Upper lobe of left lung (tissue), 6 donors: ENCODE measurements around the gene OLFM1. TPM values are rescaled to one million over a fixed set of nuclear protein-coding genes. Genes with fewer than 3 reads are reported as not detected.

Experiments used
- ATAC-seq, 2 donors: fragments of 200-7000 bp; cut with Tn5 transposase; one replicate each; pipeline ENCODE4 v1.9.1; 2022; ENCODE audit warnings: mild to moderate bottlenecking in 2 of 2, moderate library complexity in 2 of 2; ENCODE audit not compliant: low FRiP score in 2 of 2
- DNase-seq, 2 donors: peaks; one replicate each; pipeline ENCODE4 v3.0.0-alpha.2; 2019 to 2020
- H3K27ac ChIP-seq, 4 donors: fragments of 200-600 bp; sonication (generic); one replicate each; pipeline ENCODE4 v1.5.1; 2016 to 2019
- H3K27me3 ChIP-seq, 4 donors: fragments of 200-600 bp; sonication (generic); one replicate each; pipeline ENCODE4 v1.5.1; 2017 to 2019
- H3K36me3 ChIP-seq, 4 donors: fragments of 200-600 bp; sonication (generic); one replicate each; pipeline ENCODE4 v1.5.1; 2016 to 2019
- H3K4me1 ChIP-seq, 4 donors: fragments of 200-600 bp; sonication (generic); one replicate each; pipeline ENCODE4 v1.5.1; 2018 to 2019
- H3K4me3 ChIP-seq, 4 donors: fragments of 200-600 bp; sonication (generic); one replicate each; pipeline ENCODE4 v1.5.1; 2017 to 2019; ENCODE audit warnings: mild to moderate bottlenecking in 2 of 4, moderate library complexity in 1 of 4
- H3K9me3 ChIP-seq, 4 donors: fragments of 200-600 bp; sonication (generic); one replicate each; pipeline ENCODE4 v1.5.1; 2018 to 2019
- EP300 ChIP-seq, 4 donors: sonication (generic); formaldehyde crosslinking; IDR thresholded peaks; one replicate each; pipeline ENCODE4 v1.5.1; 2017; ENCODE audit warnings: antibody characterized with exemption in 4 of 4, control low read depth in 2 of 4
- POLR2A ChIP-seq, 4 donors: fragments of 450-650 bp; IDR thresholded peaks; one replicate each; pipeline ENCODE4 v1.5.1; 2016 to 2017; ENCODE audit warnings: antibody characterized with exemption in 4 of 4, mild to moderate bottlenecking in 2 of 4
- POLR2AphosphoS5 ChIP-seq, 2 donors: sonication (generic); formaldehyde crosslinking; IDR thresholded peaks; one replicate each; pipeline ENCODE4 v1.5.1; 2017; ENCODE audit warnings: antibody characterized with exemption in 2 of 2
- WGBS, 2 donors: methylation state at CpG; one replicate each; pipeline ENCODE4 v1.1.5; 2017 to 2018; 5-methylcytosine and 5-hydroxymethylcytosine counted together
- total RNA-seq, 6 donors: library from RNA; depleted of rRNA in 4 of 6; stranded (reverse); fragments of >200 nt in 4 of 6; gene quantifications; one replicate each; pipeline versions ENCODE4 v1.1.0 to v1.2.1, GENCODE V29; 2016 to 2021
- TF ChIP-seq, protein P1 (sequence below), 6 experiments: fragments of 450-650 bp in 4 of 6; fragments of 200-600 bp in 2 of 6; sonication (generic) in 2 of 6; IDR thresholded peaks; one replicate each; pipeline ENCODE4 v1.5.1; 2016 to 2019; ENCODE audit warnings: antibody characterized with exemption in 6 of 6
- donor health status: DM: no; HTN: no; CAD: no; lungs with moderate emphysema.
- donor health status: DM: no; HTN: yes; CAD: no; lungs with severe emphysema.

OLFM1 gene
- total RNA-seq, 6 donors from 2014 or later = 3.1 to 47.9 (median 18.5) TPM

DNA sequence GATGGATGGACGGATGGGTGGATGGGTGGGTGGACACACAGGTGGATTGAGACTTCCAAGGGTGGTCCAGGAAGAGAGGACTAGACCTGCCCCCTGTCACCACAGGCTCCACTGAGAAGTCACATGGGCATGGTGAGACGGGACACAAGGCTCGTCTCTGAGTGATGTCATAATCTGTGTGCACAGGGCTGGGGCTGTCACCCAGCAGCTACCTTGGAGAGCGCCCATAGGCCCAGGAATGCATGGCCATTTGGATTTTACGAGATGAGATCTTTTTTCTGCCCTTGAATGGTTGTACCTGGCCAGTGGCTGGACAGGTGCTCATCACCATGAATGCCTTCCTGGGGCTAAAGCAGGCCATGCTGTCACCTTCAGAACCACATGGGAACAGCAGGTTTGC, 3.1 kb downstream of the OLFM1 start:
- no peak for DNase-seq
- Histone ChIP-seq H3K36me3 (no peaks in the 10 kb centered on the region), H3K4me3 (no peak overlapping the region), H3K27ac (no peak overlapping the region), H3K9me3 (no peaks in the 10 kb centered on the region), H3K27me3 (peaks cover 0 to 27% (median 10%) of the 10 kb centered on the region in 4 donors), H3K4me1 (peaks cover 19 to 30% (median 24%) of the 10 kb centered on the region in 4 donors)
- TF ChIP-seq, protein P1, sequence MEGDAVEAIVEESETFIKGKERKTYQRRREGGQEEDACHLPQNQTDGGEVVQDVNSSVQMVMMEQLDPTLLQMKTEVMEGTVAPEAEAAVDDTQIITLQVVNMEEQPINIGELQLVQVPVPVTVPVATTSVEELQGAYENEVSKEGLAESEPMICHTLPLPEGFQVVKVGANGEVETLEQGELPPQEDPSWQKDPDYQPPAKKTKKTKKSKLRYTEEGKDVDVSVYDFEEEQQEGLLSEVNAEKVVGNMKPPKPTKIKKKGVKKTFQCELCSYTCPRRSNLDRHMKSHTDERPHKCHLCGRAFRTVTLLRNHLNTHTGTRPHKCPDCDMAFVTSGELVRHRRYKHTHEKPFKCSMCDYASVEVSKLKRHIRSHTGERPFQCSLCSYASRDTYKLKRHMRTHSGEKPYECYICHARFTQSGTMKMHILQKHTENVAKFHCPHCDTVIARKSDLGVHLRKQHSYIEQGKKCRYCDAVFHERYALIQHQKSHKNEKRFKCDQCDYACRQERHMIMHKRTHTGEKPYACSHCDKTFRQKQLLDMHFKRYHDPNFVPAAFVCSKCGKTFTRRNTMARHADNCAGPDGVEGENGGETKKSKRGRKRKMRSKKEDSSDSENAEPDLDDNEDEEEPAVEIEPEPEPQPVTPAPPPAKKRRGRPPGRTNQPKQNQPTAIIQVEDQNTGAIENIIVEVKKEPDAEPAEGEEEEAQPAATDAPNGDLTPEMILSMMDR (IDR thresholded peaks at IDR 0.05) = no peak
- ATAC-seq = no peak
- 61 to 66% methylated on average over 5 of the region's 5 CpGs for WGBS, 2 donors

- Histone ChIP-seq H3K9me3 (no peaks in the 10 kb centered on the region), H3K36me3 (no peaks in the 10 kb centered on the region), H3K27ac (no peak overlapping the region), H3K4me3 (no peak overlapping the region), H3K4me1 (peaks cover 9 to 20% (median 17%) of the 10 kb centered on the region in 4 donors), H3K27me3 (peaks cover 0 to 26% (median 10%) of the 10 kb centered on the region in 4 donors)
- DNase-seq (no peak), ATAC-seq (no peak)
- TF ChIP-seq, protein P1 (IDR thresholded peaks at IDR 0.05) = no peak
- TF ChIP-seq POLR2AphosphoS5 (IDR thresholded peaks at IDR 0.05) (no peak), EP300 (IDR thresholded peaks at IDR 0.05) (no peak), POLR2A (IDR thresholded peaks at IDR 0.05) (no peak)
- WGBS, 2 donors = 69 to 70% methylated on average over 1 of the region's 1 CpG
Observed at GRCh38 chr9:135091545-135091944, 4.1 kb downstream of the OLFM1 start.

GRCh38 chr9:135093111-135093510, 5.6 kb downstream of the OLFM1 start:
- whole genome bisulfite sequencing, 2 donors = 68 to 73% methylated on average over 5 of the region's 5 CpGs
- H3K9me3 ChIP-seq = no peaks in the 10 kb centered on the region
- DNase-seq (no peak), ATAC-seq (no peak)
- peaks cover 0 to 8% (median 6%) of the 10 kb centered on the region in 4 donors for H3K4me1 ChIP-seq
- TF ChIP-seq, protein P1 (IDR thresholded peaks at IDR 0.05) = no peak
- TF ChIP-seq EP300 (IDR thresholded peaks at IDR 0.05) = no peak
- H3K27me3 ChIP-seq = peaks cover 0 to 14% (median 6%) of the 10 kb centered on the region in 4 donors
- no peak overlapping the region for H3K27ac ChIP-seq
- no peak overlapping the region for H3K4me3 ChIP-seq
- no peaks in the 10 kb centered on the region for H3K36me3 ChIP-seq

DNA sequence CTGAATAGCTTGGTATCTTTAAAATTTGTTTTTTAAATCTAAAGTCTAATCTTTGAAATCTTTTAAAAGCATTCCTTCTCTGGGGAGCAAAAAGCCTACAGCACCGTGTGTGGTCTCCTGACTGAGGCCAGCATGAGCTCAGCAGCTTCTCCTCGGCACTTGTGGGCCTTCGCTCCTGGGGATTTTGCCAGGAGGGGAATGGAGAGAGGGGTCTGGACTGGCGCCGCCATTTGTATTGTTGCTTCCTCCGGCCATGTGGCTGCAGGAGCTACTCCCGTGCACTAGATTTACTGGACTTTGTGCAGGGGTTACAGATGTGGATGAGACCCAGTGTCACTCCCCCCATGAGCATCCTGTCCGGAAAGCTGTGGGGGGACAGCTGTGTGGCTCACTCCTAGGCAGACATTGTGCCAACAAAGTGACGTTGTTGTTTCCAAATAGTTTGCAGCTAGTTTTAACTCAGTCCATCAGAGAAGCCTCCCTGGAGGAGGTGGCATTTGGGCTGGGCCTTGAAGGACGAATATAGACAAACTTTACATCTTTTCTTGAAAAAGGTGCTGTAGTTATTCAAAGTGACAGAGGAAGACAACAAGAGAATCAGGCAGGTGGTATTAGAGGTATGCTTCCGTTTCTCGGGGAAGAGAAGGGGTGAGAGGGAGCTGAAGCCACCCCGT, 6.6 kb downstream of the OLFM1 start:
- no peaks in the 10 kb centered on the region for H3K9me3 ChIP-seq
- H3K4me3 ChIP-seq = no peak overlapping the region
- ATAC-seq = no peak
- DNase-seq = no peak
- WGBS, 2 donors = 60 to 67% methylated on average over 13 of the region's 13 CpGs
- peaks cover 0 to 5% (median 1%) of the 10 kb centered on the region in 4 donors for H3K27me3 ChIP-seq
- no peak for TF ChIP-seq EP300 (IDR thresholded peaks at IDR 0.05)
- TF ChIP-seq POLR2A (IDR thresholded peaks at IDR 0.05) = no peak
- H3K27ac ChIP-seq = no peak overlapping the region
- no peaks in the 10 kb centered on the region for H3K36me3 ChIP-seq
- H3K4me1 ChIP-seq = no peaks in the 10 kb centered on the region

DNA sequence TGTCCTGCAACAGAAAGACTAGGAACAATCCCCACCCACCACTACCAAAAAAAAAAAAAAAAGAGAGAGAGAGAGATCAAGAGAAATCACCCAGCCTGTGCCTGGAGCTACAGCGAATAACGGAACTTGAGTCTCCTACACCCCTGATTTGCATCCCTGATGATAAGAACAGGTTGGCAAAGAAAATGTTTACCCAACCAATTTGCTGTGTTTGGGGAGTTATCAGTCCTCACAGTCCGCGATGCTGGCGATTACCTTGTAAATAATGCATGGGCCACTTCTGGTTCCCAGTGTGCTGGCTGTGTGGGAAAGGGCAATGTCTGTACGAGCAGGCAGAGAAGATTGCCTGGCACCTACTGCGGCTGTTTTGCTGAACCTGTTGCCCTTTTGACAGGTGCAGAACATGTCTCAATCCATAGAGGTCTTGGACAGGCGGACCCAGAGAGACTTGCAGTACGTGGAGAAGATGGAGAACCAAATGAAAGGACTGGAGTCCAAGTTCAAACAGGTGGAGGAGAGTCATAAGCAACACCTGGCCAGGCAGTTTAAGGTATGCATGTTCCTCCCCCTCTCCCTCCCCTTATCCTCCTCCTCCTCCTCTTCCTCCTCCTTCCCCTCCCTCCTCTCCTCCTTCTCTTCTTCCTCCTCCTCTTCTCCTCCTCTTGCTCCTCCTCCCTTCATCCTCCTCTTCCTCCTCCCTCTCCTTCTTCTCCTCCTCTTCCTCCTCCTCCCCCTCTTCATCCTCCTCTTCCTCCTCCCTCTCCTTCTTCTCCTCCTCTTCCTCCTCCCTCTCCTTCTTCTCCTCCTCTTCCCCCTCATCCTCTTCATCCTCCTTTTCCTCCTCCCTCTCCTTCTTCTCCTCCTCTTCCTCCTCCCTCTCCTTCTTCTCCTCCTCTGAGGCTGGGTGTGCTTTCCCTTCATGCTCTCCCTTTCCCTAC, 8.3 kb downstream of the OLFM1 start:
- 41% methylated on average over 9 of the region's 9 CpGs for WGBS, 2 donors
- H3K27me3 ChIP-seq = no peaks in the 10 kb centered on the region

More for the DNA sequence above, 8.3 kb downstream of the OLFM1 start:
- Histone ChIP-seq H3K36me3 (no peaks in the 10 kb centered on the region), H3K4me1 (no peaks in the 10 kb centered on the region), H3K27ac (no peak overlapping the region), H3K9me3 (no peaks in the 10 kb centered on the region), H3K4me3 (no peak overlapping the region)
- no peak for TF ChIP-seq EP300 (IDR thresholded peaks at IDR 0.05)
- TF ChIP-seq POLR2A (IDR thresholded peaks at IDR 0.05) = no peak
- TF ChIP-seq, protein P1 (IDR thresholded peaks at IDR 0.05) = no peak
- no peak for TF ChIP-seq POLR2AphosphoS5 (IDR thresholded peaks at IDR 0.05)
- no peak for ATAC-seq
- no peak for DNase-seq
